ENCODE results near the gene LRRC56.

DNA sequence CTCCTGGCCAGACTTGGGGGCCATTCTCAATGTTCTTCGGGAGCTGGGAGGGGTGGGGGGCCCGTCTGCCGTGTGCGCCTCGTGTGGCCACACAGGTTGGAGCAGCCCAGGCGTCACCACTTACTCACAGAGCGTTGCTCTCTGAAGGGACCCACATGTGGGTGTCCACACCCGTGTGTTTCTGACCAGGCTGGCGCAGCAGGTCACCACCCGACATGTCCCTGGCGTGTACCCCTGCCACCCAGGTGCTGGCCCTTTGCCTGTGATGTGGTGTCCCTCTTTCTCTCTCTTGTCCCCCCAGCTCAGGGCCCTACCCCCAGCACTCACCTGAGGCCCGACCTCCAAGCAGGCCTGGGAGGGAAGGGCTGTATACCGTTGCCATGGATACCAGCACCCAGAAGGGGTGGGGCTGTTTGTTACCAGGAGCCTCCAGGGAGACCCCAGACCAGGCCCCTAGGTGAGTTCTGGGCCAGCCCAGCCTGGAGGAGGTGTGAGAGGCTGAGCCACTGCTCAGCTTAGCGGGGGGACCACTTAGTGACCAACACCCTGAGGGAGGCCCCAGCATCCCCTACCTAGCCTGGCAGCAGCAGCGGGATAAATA, 21.8 kb downstream of the LRRC56 start:
- TF ChIP-seq, protein P1, sequence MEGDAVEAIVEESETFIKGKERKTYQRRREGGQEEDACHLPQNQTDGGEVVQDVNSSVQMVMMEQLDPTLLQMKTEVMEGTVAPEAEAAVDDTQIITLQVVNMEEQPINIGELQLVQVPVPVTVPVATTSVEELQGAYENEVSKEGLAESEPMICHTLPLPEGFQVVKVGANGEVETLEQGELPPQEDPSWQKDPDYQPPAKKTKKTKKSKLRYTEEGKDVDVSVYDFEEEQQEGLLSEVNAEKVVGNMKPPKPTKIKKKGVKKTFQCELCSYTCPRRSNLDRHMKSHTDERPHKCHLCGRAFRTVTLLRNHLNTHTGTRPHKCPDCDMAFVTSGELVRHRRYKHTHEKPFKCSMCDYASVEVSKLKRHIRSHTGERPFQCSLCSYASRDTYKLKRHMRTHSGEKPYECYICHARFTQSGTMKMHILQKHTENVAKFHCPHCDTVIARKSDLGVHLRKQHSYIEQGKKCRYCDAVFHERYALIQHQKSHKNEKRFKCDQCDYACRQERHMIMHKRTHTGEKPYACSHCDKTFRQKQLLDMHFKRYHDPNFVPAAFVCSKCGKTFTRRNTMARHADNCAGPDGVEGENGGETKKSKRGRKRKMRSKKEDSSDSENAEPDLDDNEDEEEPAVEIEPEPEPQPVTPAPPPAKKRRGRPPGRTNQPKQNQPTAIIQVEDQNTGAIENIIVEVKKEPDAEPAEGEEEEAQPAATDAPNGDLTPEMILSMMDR (IDR thresholded peaks at IDR 0.05), result no peak
- TF ChIP-seq EZH2 (IDR thresholded peaks at IDR 0.05; ENCODE audit: borderline replicate concordance, insufficient read depth, low read depth, low read length, poor library complexity, severe bottlenecking), result no peak

All from B cell (primary cell).